Activated CD8-positive, alpha-beta T cell treated with anti-CD3 and anti-CD28 coated beads for 36 hours (primary cell): ENCODE measurements around the gene CPXM1. TPM values are rescaled to one million over a fixed set of nuclear protein-coding genes. Genes with fewer than 3 reads are reported as not detected.
A peak's percentile ranks its signal among the peaks of the same experiment; 100 is the strongest.

Experiments used
- ATAC-seq: fragments of 200-7000 bp; cut with Tn5 transposase; one replicate; pipeline ENCODE4 v1.10.0; 2021; ENCODE audit warnings: mild to moderate bottlenecking, moderate library complexity
- CTCF ChIA-PET: fragments of 350-600 bp; sonication (Branson Sonifier 250); formaldehyde crosslinking; loops from one replicate; lab custom pipeline; 2021; ENCODE audit warnings: antibody characterized with exemption; lab: Charles Lee
- POLR2A ChIA-PET: fragments of 350-600 bp; sonication (Branson Sonifier 250); formaldehyde crosslinking; loops from one replicate; lab custom pipeline; 2021; ENCODE audit warnings: antibody characterized with exemption; lab: Charles Lee
- DNase-seq: peaks from one replicate; pipeline ENCODE4 v3.0.0-alpha.2; 2020
- H3K27ac Mint-ChIP-seq: one replicate; pipeline ENCODE4 v1.8.0; 2021; ENCODE audit warnings: mild to moderate bottlenecking, mixed read lengths
- H3K27me3 Mint-ChIP-seq: one replicate; pipeline ENCODE4 v1.8.0; 2021; ENCODE audit warnings: mixed read lengths
- H3K36me3 Mint-ChIP-seq: one replicate; pipeline ENCODE4 v1.8.0; 2021; ENCODE audit warnings: low read depth, mixed read lengths
- H3K4me1 Mint-ChIP-seq: one replicate; pipeline ENCODE4 v1.8.0; 2021; ENCODE audit warnings: low read depth, mixed read lengths
- H3K4me3 Mint-ChIP-seq: one replicate; pipeline ENCODE4 v1.8.0; 2021; ENCODE audit warnings: mild to moderate bottlenecking, moderate library complexity, mixed read lengths
- H3K9me3 Mint-ChIP-seq: one replicate; pipeline ENCODE4 v1.8.0; 2021; ENCODE audit warnings: mixed read lengths
- intact Hi-C: fragments of 100-400 bp; cut with micrococcal nuclease; formaldehyde crosslinking; loops from one replicate; pipeline ENCODE4 v1.10.0; 2022
- total RNA-seq, 2 experiments: library from RNA; stranded (reverse); gene quantifications; one replicate each; pipeline ENCODE4 v1.2.3, GENCODE V29; 2021
- TF ChIP-seq, protein P1 (sequence below): fragments of 200-600 bp; IDR thresholded peaks from one replicate; pipeline ENCODE4 v1.8.0; 2022; ENCODE audit warnings: antibody characterized with exemption, mild to moderate bottlenecking

Gene CPXM1
- total RNA-seq, 2 experiments from 2014 or later, result 2.0 to 2.9 TPM

DNA sequence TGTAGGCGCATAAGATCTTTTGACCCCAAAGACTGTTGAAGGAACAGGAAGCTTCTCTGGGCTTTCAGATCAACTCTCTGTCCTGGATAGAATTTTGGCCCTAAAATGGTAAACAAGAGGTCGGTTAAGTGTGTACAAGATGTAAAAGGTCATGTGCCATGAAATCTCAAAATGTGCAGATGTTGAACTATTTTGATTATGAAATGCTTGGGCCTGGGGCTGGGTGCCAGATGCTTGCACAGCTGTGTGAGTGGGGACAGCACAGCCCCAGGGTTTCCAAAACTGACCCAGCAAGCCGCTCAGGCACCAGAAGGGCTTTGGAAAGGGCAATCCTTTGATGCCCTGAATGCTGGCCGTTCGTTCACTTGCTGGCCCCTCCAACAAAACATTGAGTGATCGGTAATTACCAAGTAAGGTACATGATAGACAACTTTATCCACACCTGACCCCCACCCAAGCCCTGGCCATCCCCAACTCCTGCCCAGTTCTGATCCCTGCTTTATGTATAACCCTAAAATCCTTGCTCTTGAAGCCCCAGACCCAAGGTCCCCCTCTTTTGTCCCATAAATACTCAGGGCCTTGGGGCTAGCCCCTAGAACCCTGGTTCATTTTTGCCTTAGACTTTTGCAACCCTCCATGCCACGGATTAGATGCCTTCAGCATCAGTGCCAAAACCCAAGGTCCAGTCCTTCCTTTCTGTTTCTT is 17.6 kb upstream of the CPXM1 start:
- intact Hi-C loops, result no loop called here
- peaks cover 19% of the 10 kb centered on the region for H3K4me1 Mint-ChIP-seq
- no peaks in the 10 kb centered on the region for H3K9me3 Mint-ChIP-seq
- H3K4me3 Mint-ChIP-seq, result no peak overlapping the region
- H3K27me3 Mint-ChIP-seq, result peaks cover 24% of the 10 kb centered on the region
- no peak overlapping the region for H3K27ac Mint-ChIP-seq
- ATAC-seq (no peak), DNase-seq (no peak)
- TF ChIP-seq, protein P1, sequence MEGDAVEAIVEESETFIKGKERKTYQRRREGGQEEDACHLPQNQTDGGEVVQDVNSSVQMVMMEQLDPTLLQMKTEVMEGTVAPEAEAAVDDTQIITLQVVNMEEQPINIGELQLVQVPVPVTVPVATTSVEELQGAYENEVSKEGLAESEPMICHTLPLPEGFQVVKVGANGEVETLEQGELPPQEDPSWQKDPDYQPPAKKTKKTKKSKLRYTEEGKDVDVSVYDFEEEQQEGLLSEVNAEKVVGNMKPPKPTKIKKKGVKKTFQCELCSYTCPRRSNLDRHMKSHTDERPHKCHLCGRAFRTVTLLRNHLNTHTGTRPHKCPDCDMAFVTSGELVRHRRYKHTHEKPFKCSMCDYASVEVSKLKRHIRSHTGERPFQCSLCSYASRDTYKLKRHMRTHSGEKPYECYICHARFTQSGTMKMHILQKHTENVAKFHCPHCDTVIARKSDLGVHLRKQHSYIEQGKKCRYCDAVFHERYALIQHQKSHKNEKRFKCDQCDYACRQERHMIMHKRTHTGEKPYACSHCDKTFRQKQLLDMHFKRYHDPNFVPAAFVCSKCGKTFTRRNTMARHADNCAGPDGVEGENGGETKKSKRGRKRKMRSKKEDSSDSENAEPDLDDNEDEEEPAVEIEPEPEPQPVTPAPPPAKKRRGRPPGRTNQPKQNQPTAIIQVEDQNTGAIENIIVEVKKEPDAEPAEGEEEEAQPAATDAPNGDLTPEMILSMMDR, result no peak
- H3K36me3 Mint-ChIP-seq, result no peaks in the 10 kb centered on the region
- POLR2A ChIA-PET, result no interaction called here
- CTCF ChIA-PET, result interaction anchor here (1.0 kb wide), 1 partner anchor 74 kb away, joined by 4 read pairs; no protein-coding TSS in a partner anchor

DNA sequence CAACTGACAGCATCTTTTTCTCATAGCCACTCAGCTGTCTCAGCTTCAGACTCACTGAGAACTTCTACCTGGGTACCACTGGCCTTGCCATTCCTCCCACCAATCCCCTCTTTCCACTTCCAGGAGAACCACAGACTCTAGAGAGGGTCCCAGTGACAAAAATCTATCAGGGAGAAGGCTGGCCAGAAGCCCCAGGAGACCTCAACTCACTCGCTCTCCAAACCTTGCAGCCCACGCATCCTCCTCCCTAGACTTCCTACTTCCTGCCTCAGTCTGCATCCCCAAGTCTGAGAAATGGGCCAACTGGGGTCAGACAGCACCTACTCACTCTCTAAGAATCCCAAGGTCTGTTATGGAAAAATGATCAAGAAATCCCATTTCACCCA is 16.9 kb upstream of the CPXM1 start:
- H3K27ac Mint-ChIP-seq, result no peak overlapping the region
- peaks cover 19% of the 10 kb centered on the region for H3K4me1 Mint-ChIP-seq
- peaks cover 3% of the 10 kb centered on the region for H3K9me3 Mint-ChIP-seq
- no peak for ATAC-seq
- H3K4me3 Mint-ChIP-seq, result no peak overlapping the region
- H3K36me3 Mint-ChIP-seq, result no peaks in the 10 kb centered on the region
- no peak for DNase-seq
- intact Hi-C loops, result no loop called here
- CTCF ChIA-PET, result interaction anchor here (1.0 to 1.2 kb wide), 2 partner anchors 16 to 74 kb away, joined by 3 to 4 read pairs; partner anchors contain the start of gene CPXM1
- POLR2A ChIA-PET, result no interaction called here
- H3K27me3 Mint-ChIP-seq, result peaks cover 27% of the 10 kb centered on the region
- TF ChIP-seq, protein P1, result no peak

DNA sequence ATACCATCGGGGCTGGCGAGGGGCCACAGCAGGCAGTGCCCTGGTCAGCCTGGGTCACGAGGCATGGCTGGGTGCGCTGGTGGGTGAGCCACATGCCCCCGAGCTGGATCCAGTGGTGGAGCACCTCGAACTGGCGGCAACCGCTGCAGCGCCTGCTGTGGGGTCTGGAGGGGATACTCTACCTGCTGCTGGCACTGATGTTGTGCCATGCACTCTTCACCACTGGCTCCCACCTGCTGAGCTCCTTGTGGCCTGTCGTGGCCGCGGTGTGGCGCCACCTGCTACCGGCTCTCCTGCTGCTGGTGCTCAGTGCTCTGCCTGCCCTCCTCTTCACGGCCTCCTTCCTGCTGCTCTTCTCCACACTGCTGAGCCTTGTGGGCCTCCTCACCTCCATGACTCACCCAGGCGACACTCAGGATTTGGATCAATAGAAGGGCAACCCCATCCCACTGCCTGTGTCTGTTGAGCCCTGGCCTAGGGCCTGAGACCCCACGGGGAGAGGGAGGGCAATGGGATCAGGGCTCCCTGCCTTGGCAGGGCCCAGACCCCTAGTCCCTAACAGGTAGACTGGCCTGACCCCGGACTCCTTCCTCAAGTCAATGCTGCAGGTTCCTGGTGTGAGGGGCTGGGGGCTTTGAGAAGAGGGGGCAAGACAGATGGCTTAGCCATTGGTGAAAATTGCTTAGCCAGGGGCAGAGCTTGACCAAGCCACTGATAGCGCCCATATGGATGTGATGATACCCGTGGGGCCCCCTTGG is 16.3 kb upstream of the CPXM1 start:
- CTCF ChIA-PET, result interaction anchor here (0.6 to 1.2 kb wide), 2 partner anchors 16 to 75 kb away, joined by 3 read pairs; partner anchors contain the start of gene CPXM1
- H3K36me3 Mint-ChIP-seq, result no peaks in the 10 kb centered on the region
- POLR2A ChIA-PET, result no interaction called here
- no peak overlapping the region for H3K4me3 Mint-ChIP-seq
- TF ChIP-seq, protein P1, result no peak
- H3K4me1 Mint-ChIP-seq, result peaks cover 13% of the 10 kb centered on the region
- peaks cover 29% of the 10 kb centered on the region for H3K27me3 Mint-ChIP-seq
- DNase-seq (peak; percentile 45), ATAC-seq (peak; percentile 53)
- no peak overlapping the region for H3K27ac Mint-ChIP-seq
- intact Hi-C loops, result no loop called here
- H3K9me3 Mint-ChIP-seq, result peaks cover 4% of the 10 kb centered on the region

DNA sequence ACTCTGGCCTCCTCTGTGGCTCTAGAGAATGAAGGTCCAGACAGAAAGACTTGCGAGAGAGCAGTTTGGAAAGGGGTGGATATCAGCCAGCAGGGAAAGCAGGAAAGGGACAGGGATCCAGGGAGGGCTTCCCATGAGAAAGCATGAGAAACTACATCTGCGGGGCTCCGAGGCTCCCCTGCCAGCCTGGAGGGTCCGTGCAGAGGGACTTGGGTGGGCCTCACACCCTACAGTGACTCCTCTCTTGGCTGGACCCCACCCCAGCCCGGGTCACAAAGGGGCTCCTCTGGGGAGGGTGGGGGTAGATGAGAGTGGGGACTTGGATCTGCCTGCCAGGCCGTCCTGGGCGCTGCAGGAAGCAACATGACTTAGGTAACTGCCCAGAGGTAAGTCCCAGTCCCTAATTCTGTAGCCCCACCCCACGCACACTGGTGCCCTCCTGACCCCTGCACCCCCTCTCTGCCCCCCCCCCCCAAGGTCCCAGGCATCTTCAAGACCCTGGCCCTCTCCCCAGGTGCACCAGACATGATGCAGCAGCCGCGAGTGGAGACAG is 15.7 kb upstream of the CPXM1 start, which contains the start of gene TMEM239:
TSS of gene TMEM239 (plus strand) at position 335 of the 553 bp plus-strand sequence. CDS start at position 526, 191 bp downstream.
- intact Hi-C loops, result no loop called here
- H3K27ac Mint-ChIP-seq, result no peak within 1 kb of the TSS
- ChIA-PET POLR2A (no interaction called here), CTCF (interaction anchor here (0.6 to 1.2 kb wide), 2 partner anchors 15 to 74 kb away, joined by 3 read pairs; partner anchors contain the start of gene CPXM1)
- H3K4me3 Mint-ChIP-seq, result no peak within 1 kb of the TSS
- H3K27me3 Mint-ChIP-seq, result peaks cover 26% of the 10 kb centered on the region
- peaks cover 8% of the 10 kb centered on the region for H3K4me1 Mint-ChIP-seq
- ATAC-seq (no peak), DNase-seq (no peak)
- no peaks in the 10 kb centered on the region for H3K36me3 Mint-ChIP-seq
- TF ChIP-seq, protein P1, result no peak
- H3K9me3 Mint-ChIP-seq, result peaks cover 6% of the 10 kb centered on the region
